ENCODE results near the gene KRTAP23-1.

KRTAP23-1 gene

GRCh38 chr21:30349572-30349971 lies 1.2 kb upstream of the KRTAP23-1 start:
- H3K4me3 ChIP-seq (ENCODE audit: low read length), result no peak overlapping the region
- H3K4me1 ChIP-seq (ENCODE audit: low read length), result no peaks in the 10 kb centered on the region
- TF ChIP-seq, protein P1, sequence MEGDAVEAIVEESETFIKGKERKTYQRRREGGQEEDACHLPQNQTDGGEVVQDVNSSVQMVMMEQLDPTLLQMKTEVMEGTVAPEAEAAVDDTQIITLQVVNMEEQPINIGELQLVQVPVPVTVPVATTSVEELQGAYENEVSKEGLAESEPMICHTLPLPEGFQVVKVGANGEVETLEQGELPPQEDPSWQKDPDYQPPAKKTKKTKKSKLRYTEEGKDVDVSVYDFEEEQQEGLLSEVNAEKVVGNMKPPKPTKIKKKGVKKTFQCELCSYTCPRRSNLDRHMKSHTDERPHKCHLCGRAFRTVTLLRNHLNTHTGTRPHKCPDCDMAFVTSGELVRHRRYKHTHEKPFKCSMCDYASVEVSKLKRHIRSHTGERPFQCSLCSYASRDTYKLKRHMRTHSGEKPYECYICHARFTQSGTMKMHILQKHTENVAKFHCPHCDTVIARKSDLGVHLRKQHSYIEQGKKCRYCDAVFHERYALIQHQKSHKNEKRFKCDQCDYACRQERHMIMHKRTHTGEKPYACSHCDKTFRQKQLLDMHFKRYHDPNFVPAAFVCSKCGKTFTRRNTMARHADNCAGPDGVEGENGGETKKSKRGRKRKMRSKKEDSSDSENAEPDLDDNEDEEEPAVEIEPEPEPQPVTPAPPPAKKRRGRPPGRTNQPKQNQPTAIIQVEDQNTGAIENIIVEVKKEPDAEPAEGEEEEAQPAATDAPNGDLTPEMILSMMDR (IDR thresholded peaks at IDR 0.05; ENCODE audit: low read depth, low read length), result no peak
- TF ChIP-seq EZH2phosphoT487 (IDR thresholded peaks at IDR 0.05; ENCODE audit: low read depth), result no peak
- no peaks in the 10 kb centered on the region for H4K20me1 ChIP-seq (ENCODE audit: insufficient read depth, low read length)
- no peak overlapping the region for H3K4me2 ChIP-seq (ENCODE audit: low read length)
- no peak overlapping the region for H3K27ac ChIP-seq (ENCODE audit: low read length)
- H3K27me3 ChIP-seq (ENCODE audit: low read depth, low read length), result no peaks in the 10 kb centered on the region
- no peak overlapping the region for H3K9ac ChIP-seq (ENCODE audit: low read length)
- H3K9me3 ChIP-seq (ENCODE audit: insufficient read depth, low read length), result no peaks in the 10 kb centered on the region
- no peaks in the 10 kb centered on the region for H3K36me3 ChIP-seq (replicated peaks; ENCODE audit: low read depth, low read length)
- no peaks in the 10 kb centered on the region for H3K79me2 ChIP-seq (ENCODE audit: low read length)
- no peak overlapping the region for H2AFZ ChIP-seq (ENCODE audit: low read depth, low read length)

DNA sequence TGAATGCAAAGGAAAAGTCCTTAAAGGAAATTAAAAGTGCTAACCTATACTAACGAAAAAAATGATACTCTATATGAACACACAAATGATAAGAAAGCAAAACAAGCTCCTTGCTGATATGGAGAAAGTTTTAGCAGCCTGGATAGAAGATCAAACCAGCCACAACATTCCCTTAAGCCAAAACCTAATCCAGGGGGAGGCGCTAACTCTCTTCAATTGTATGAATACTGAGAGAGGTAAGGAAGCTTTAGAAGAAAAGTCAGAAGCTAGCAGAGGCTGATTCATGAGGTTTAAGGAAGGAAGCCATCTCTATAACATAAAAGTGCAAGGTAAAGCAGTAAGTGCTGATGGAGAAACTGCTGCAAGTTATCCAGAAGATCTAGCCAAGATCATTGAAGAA lies 3.4 kb downstream of the KRTAP23-1 start:
- no peak for TF ChIP-seq EZH2phosphoT487 (IDR thresholded peaks at IDR 0.05; ENCODE audit: low read depth)
- TF ChIP-seq, protein P1 (IDR thresholded peaks at IDR 0.05; ENCODE audit: low read depth, low read length), result no peak
- no peaks in the 10 kb centered on the region for H4K20me1 ChIP-seq (ENCODE audit: insufficient read depth, low read length)
- no peak overlapping the region for H3K27ac ChIP-seq (ENCODE audit: low read length)
- H3K4me1 ChIP-seq (ENCODE audit: low read length), result no peaks in the 10 kb centered on the region
- no peaks in the 10 kb centered on the region for H3K36me3 ChIP-seq (replicated peaks; ENCODE audit: low read depth, low read length)
- H3K27me3 ChIP-seq (ENCODE audit: low read depth, low read length), result no peaks in the 10 kb centered on the region
- H2AFZ ChIP-seq (ENCODE audit: low read depth, low read length), result no peak overlapping the region
- H3K4me3 ChIP-seq (ENCODE audit: low read length), result no peak overlapping the region
- no peaks in the 10 kb centered on the region for H3K9me3 ChIP-seq (ENCODE audit: insufficient read depth, low read length)
- no peak overlapping the region for H3K9ac ChIP-seq (ENCODE audit: low read length)
- H3K4me2 ChIP-seq (ENCODE audit: low read length), result no peak overlapping the region
- no peaks in the 10 kb centered on the region for H3K79me2 ChIP-seq (ENCODE audit: low read length)

DNA sequence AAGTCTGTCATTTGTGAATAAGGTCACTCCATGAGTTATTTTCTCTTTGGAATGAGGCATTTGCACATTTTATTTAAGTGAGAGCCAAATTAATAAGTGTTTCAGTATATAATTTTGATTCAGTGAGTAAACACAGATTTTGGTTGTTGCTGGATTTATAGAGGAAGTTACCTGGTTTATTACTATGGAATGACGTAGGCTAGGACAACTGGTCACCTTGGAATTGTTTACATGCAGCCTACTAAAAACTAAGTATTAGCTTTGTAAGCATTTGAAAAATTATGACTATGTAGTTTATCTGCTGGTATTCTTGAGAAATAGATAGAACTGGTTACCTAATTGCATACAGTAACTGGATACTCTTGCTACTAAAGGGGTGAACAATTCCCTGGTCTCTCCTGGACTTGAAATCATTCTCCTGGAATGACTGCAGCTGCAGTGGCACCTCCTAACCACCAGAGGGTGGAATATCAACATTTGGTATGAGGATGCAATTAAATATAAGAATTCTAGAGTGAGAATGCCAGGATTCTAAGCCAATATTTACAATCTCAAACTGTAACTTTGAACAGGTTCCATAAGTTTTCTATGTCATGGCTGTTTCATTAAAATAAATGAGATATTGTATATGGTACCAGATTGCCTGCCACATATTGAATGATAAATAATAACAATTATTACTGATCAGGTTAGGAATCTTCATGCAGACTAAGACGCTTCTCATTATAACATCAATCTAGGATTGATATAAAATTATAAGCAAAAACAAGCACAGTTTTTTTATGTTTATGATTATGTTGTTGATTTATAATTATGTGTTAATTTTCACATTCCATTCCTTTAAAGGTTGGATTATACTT lies 7.5 kb downstream of the KRTAP23-1 start:
- H3K27ac ChIP-seq (ENCODE audit: low read length), result no peak overlapping the region
- H2AFZ ChIP-seq (ENCODE audit: low read depth, low read length), result no peak overlapping the region
- H3K9ac ChIP-seq (ENCODE audit: low read length), result no peak overlapping the region
- no peaks in the 10 kb centered on the region for H3K9me3 ChIP-seq (ENCODE audit: insufficient read depth, low read length)
- TF ChIP-seq, protein P1 (IDR thresholded peaks at IDR 0.05; ENCODE audit: low read depth, low read length), result peak; percentile 74
- no peak for TF ChIP-seq EZH2phosphoT487 (IDR thresholded peaks at IDR 0.05; ENCODE audit: low read depth)
- H3K36me3 ChIP-seq (replicated peaks; ENCODE audit: low read depth, low read length), result no peaks in the 10 kb centered on the region
- H3K79me2 ChIP-seq (ENCODE audit: low read length), result no peaks in the 10 kb centered on the region
- H3K4me1 ChIP-seq (ENCODE audit: low read length), result no peaks in the 10 kb centered on the region
- H3K4me2 ChIP-seq (ENCODE audit: low read length), result no peak overlapping the region
- H3K27me3 ChIP-seq (ENCODE audit: low read depth, low read length), result no peaks in the 10 kb centered on the region
- H4K20me1 ChIP-seq (ENCODE audit: insufficient read depth, low read length), result no peaks in the 10 kb centered on the region
- H3K4me3 ChIP-seq (ENCODE audit: low read length), result no peak overlapping the region

DNA sequence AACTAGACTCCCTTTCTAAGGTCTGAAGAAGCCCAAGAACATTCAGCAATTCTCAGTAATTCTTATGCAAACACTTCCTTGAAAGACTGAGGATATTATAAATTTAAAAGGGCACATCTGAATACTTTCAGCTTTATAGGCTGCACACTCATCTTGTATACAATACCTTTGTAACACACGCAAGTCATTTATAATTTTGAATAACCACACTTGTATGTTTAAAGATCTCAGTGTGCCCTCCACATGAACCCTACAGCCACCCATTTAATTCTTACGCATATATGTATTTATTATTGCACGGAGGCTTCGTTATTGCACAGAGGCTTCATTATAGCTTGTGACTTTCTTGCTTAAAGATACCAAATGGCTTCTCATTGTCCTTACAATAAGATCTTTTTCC lies 9.7 kb downstream of the KRTAP23-1 start:
- no peak overlapping the region for H2AFZ ChIP-seq (ENCODE audit: low read depth, low read length)
- no peak overlapping the region for H3K9ac ChIP-seq (ENCODE audit: low read length)
- H3K4me2 ChIP-seq (ENCODE audit: low read length), result no peak overlapping the region

More for the DNA sequence above, 9.7 kb downstream of the KRTAP23-1 start:
- TF ChIP-seq, protein P1 (IDR thresholded peaks at IDR 0.05; ENCODE audit: low read depth, low read length), result no peak
- no peak for TF ChIP-seq EZH2phosphoT487 (IDR thresholded peaks at IDR 0.05; ENCODE audit: low read depth)
- Histone ChIP-seq H3K27me3 (ENCODE audit: low read depth, low read length) (no peaks in the 10 kb centered on the region), H3K9me3 (ENCODE audit: insufficient read depth, low read length) (no peaks in the 10 kb centered on the region), H3K79me2 (ENCODE audit: low read length) (no peaks in the 10 kb centered on the region), H3K27ac (ENCODE audit: low read length) (no peak overlapping the region), H4K20me1 (ENCODE audit: insufficient read depth, low read length) (no peaks in the 10 kb centered on the region), H3K36me3 (replicated peaks; ENCODE audit: low read depth, low read length) (no peaks in the 10 kb centered on the region), H3K4me3 (ENCODE audit: low read length) (no peak overlapping the region), H3K4me1 (ENCODE audit: low read length) (no peaks in the 10 kb centered on the region)

Data from OCI-LY3 (cell line).